ENCODE measurements around the gene SLC26A2. TPM values are rescaled to one million over a fixed set of nuclear protein-coding genes. Genes with fewer than 3 reads are reported as not detected.
A peak's percentile ranks its signal among the peaks of the same experiment; 100 is the strongest.

The SLC26A2 gene
- total and polyA plus RNA-seq, 4 donors = 2.8 to 16.1 (median 8.6) TPM

DNA sequence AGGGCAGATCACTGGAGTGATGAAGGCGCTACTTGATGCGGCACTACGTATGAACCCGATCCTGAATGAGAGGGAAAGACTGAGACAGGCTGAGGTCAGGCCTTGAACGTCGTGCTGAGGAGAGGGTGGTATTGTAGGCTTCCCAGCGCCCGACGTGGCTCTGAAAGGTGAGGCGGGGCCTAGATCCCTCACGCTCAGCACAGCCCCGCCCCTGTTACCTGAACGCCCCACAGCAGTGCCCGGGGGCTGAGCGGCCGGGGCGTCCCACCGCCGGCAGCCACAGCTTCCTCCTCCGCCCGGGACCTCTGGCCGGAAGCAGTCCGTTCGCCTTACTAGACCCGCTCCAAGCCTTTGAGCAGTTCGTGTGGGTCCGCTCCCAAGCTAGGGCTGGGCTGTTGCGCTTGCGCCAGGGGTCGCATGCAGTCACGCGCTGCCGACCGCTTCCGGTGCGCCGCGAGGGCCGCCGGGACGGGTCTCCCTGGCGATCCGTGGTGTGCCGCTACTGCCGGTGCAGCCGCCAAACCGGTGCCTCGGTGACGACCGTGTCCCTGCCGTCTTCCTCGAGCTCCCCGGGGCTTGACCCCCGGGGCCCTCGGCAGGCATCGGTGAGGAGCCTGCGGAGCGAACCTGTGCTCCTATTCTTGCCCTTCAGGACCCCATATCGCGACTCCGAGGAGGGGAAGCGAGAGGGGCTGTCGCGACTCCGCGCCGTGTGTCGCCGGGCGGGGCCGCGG, 39.9 kb downstream of the SLC26A2 start, which contains the start of the genes HMGXB3 and TIGD6:
Gene HMGXB3 (plus strand): TSS at position 484 of the 734 bp plus-strand sequence. CDS start 4,114 bp downstream, outside the sequence.
Gene TIGD6 (minus strand): TSS at position 399 of the 734 bp plus-strand sequence. CDS start 4,306 bp downstream, outside the sequence.
- peaks cover 0 to 2% of the 10 kb centered on the region in 2 donors for H3K36me3 ChIP-seq (ENCODE audit: control insufficient read depth in 1 of 2, insufficient read depth in 2 of 2, low read length in 1 of 2)
- H3K27me3 ChIP-seq (ENCODE audit: control insufficient read depth in 1 of 2, insufficient read depth in 2 of 2, low read length in 1 of 2) = no peaks in the 10 kb centered on the region
- intact Hi-C loops (cut with DNase I) = loop anchor here in 1 of 2 donors (5.0 kb wide), 1 partner anchor 132 kb away; no protein-coding TSS in a partner anchor
- no peaks in the 10 kb centered on the region for H3K9me3 ChIP-seq (ENCODE audit: control insufficient read depth, low read length)
- peaks cover 0 to 2% of the 10 kb centered on the region in 2 donors for H3K4me1 ChIP-seq (ENCODE audit: control insufficient read depth in 1 of 2, insufficient read depth in 2 of 2, low read length in 2 of 2)
- H3K27ac ChIP-seq (ENCODE audit: low read depth in 1 of 2, low read length in 2 of 2) = peak within 1 kb of the TSS in 1 of 2 donors; percentile 83
- peak; percentile 96 to 97 for DNase-seq
- peak within 1 kb of the TSS; percentile 77 to 87 for H3K4me3 ChIP-seq (ENCODE audit: low read length in 2 of 2)
- peak; percentile 95 for ATAC-seq (ENCODE audit: low FRiP score)
- 0 to 1% methylated on average over 68 to 72 of the region's 72 CpGs for WGBS, 2 donors

DNA sequence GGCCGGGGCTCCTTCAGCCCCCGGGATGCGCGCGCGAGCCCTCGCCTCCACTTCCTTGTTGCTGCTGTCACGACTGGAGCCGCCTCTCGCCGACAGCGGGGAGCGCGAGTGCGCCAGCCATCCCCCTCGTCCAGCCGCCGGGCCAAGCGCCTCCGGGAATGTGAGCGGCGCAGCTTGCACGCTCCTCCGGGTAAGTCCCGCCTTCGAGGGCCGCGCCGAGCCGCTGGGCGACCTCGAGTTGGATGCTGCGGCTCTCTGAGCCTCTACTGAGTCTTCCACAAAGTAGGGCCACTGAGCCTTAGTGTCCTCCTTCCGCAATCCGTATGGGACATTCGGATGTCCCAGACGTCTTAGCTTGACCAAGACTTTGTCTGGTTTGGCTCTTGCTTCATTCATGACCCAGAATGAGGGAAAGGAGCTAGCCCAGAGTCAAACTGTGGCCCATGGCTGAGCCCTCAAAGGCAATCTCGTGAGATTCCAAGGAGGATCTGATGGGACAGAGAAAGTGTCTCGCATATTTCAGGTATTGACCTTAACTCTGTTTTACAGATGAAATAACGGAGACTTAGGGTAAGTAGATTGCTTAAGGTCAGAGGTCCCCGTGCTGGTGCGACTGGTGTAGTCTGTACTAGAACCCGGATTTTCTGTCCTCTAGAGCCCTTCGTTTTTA, 40.6 kb downstream of the SLC26A2 start:
- intact Hi-C loops (cut with DNase I) = loop anchor here in 1 of 2 donors (5.0 kb wide), 1 partner anchor 131 kb away; no protein-coding TSS in a partner anchor
- peak; percentile 75 to 87 for DNase-seq
- 0 to 1% methylated on average over 44 of the region's 44 CpGs for WGBS, 2 donors
- H3K27me3 ChIP-seq (ENCODE audit: control insufficient read depth in 1 of 2, insufficient read depth in 2 of 2, low read length in 1 of 2) = no peaks in the 10 kb centered on the region
- peak overlapping the region in 1 of 2 donors; percentile 83 for H3K27ac ChIP-seq (ENCODE audit: low read depth in 1 of 2, low read length in 2 of 2)
- H3K36me3 ChIP-seq (ENCODE audit: control insufficient read depth in 1 of 2, insufficient read depth in 2 of 2, low read length in 1 of 2) = peaks cover 0 to 3% of the 10 kb centered on the region in 2 donors
- H3K9me3 ChIP-seq (ENCODE audit: control insufficient read depth, low read length) = no peaks in the 10 kb centered on the region
- no peaks in the 10 kb centered on the region for H3K4me1 ChIP-seq (ENCODE audit: control insufficient read depth in 1 of 2, insufficient read depth in 2 of 2, low read length in 2 of 2)
- ATAC-seq (ENCODE audit: low FRiP score) = peak; percentile 74
- H3K4me3 ChIP-seq (ENCODE audit: low read length in 2 of 2) = peak overlapping the region; percentile 77 to 87

DNA sequence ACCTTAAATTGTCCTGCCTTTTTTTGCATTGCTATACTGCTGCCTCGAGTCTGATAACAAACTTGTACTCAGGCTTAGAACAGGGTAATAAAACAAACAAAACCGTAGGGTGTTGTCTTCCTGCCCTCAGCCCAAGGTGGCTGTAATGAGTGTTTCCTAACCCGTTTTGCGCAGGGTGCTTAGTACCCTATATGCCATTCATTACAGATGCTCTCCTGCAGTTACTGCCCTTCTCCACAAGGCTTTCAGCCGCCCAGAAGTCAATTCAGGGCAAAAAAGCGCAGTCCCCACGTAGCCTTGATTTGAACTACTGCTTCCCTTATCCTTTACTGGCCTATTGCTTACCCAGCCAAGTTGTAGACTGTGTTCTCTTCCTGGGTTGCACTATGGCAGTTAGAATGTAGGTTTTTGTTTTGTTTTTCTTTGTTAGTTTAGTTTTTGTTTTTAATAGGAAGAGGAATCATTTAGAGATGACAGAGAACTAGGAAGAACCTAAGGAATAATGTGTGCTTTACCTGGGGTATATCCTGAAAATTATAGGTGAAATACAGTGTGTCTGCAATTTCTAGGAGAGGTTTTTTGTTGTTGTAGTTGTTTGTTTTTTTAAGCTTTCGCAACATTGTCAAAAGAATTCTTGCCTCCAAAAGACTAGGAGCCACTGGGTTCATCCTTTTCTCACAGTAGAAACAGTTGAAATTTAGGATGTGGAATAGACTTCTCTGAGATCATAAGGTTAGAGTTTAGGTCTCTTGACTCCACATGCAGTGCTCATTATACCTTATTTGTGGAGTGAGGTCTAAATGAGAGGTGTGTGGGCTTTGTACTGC, 41.3 kb downstream of the SLC26A2 start:
- Histone ChIP-seq H3K36me3 (ENCODE audit: control insufficient read depth in 1 of 2, insufficient read depth in 2 of 2, low read length in 1 of 2) (peaks cover 0 to 9% of the 10 kb centered on the region in 2 donors), H3K4me1 (ENCODE audit: control insufficient read depth in 1 of 2, insufficient read depth in 2 of 2, low read length in 2 of 2) (no peaks in the 10 kb centered on the region), H3K27ac (ENCODE audit: low read depth in 1 of 2, low read length in 2 of 2) (peak overlapping the region in 1 of 2 donors; percentile 29), H3K9me3 (ENCODE audit: control insufficient read depth, low read length) (no peaks in the 10 kb centered on the region), H3K27me3 (ENCODE audit: control insufficient read depth in 1 of 2, insufficient read depth in 2 of 2, low read length in 1 of 2) (no peaks in the 10 kb centered on the region), H3K4me3 (ENCODE audit: low read length in 2 of 2) (peak overlapping the region; percentile 77 to 87)
- DNase-seq = peak in 1 of 2 donors; percentile 57
- intact Hi-C loops (cut with DNase I) = loop anchor here in 1 of 2 donors (5.0 kb wide), 1 partner anchor 130 kb away; no protein-coding TSS in a partner anchor
- 13 to 14% methylated on average over 8 of the region's 8 CpGs for WGBS, 2 donors
- ATAC-seq (ENCODE audit: low FRiP score) = peak; percentile 63

DNA sequence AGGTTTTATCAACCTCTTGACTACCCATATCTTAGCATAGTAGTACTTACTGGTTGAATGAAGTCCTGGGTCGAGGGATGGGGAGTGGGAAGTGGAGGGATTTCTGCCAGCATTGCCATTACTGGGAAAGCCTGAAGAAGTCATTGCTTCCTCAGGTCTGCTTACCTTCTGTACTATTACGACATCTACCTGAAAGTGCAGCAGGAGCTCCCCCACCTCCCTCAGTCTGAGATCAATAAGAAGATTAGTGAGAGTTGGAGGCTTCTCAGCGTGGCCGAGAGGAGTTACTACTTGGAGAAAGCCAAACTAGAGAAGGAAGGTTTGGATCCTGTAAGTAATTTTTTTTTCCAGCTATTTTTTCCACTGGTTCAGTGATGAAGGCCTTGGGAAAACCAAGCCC, 45.8 kb downstream of the SLC26A2 start:
- intact Hi-C loops (cut with DNase I) = no loop called here
- Histone ChIP-seq H3K27me3 (ENCODE audit: control insufficient read depth in 1 of 2, insufficient read depth in 2 of 2, low read length in 1 of 2) (no peaks in the 10 kb centered on the region), H3K4me1 (ENCODE audit: control insufficient read depth in 1 of 2, insufficient read depth in 2 of 2, low read length in 2 of 2) (no peaks in the 10 kb centered on the region), H3K36me3 (ENCODE audit: control insufficient read depth in 1 of 2, insufficient read depth in 2 of 2, low read length in 1 of 2) (peaks cover 11 to 18% of the 10 kb centered on the region in 2 donors), H3K4me3 (ENCODE audit: low read length in 2 of 2) (no peak overlapping the region), H3K27ac (ENCODE audit: low read depth in 1 of 2, low read length in 2 of 2) (no peak overlapping the region), H3K9me3 (ENCODE audit: control insufficient read depth, low read length) (no peaks in the 10 kb centered on the region)
- no peak for DNase-seq
- ATAC-seq (ENCODE audit: low FRiP score) = no peak
- 82 to 87% methylated on average over 4 of the region's 4 CpGs for WGBS, 2 donors

DNA sequence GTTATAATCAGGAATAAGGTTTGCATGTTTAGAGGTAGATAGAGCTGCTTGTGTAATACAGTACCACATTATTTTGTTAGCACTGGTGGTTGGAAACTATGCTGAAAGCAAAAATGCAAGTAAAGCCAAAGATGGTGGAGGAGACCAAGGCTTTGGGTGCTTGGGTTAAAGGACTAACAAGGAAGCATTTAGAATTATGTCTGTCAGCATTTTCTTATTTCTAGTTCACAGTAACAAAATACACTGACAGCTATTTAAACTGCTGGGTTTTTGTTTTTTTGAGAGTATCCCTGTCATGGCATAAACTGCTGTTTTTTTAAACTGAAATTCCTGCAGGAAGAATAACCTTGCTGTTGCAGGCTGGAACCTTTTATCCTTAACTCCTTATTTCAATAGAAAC, 46.5 kb downstream of the SLC26A2 start:
- intact Hi-C loops (cut with DNase I) = no loop called here
- Histone ChIP-seq H3K9me3 (ENCODE audit: control insufficient read depth, low read length) (no peaks in the 10 kb centered on the region), H3K27ac (ENCODE audit: low read depth in 1 of 2, low read length in 2 of 2) (no peak overlapping the region), H3K36me3 (ENCODE audit: control insufficient read depth in 1 of 2, insufficient read depth in 2 of 2, low read length in 1 of 2) (peaks cover 13 to 18% of the 10 kb centered on the region in 2 donors), H3K27me3 (ENCODE audit: control insufficient read depth in 1 of 2, insufficient read depth in 2 of 2, low read length in 1 of 2) (no peaks in the 10 kb centered on the region), H3K4me1 (ENCODE audit: control insufficient read depth in 1 of 2, insufficient read depth in 2 of 2, low read length in 2 of 2) (no peaks in the 10 kb centered on the region), H3K4me3 (ENCODE audit: low read length in 2 of 2) (no peak overlapping the region)
- DNase-seq = no peak
- no peak for ATAC-seq (ENCODE audit: low FRiP score)

DNA sequence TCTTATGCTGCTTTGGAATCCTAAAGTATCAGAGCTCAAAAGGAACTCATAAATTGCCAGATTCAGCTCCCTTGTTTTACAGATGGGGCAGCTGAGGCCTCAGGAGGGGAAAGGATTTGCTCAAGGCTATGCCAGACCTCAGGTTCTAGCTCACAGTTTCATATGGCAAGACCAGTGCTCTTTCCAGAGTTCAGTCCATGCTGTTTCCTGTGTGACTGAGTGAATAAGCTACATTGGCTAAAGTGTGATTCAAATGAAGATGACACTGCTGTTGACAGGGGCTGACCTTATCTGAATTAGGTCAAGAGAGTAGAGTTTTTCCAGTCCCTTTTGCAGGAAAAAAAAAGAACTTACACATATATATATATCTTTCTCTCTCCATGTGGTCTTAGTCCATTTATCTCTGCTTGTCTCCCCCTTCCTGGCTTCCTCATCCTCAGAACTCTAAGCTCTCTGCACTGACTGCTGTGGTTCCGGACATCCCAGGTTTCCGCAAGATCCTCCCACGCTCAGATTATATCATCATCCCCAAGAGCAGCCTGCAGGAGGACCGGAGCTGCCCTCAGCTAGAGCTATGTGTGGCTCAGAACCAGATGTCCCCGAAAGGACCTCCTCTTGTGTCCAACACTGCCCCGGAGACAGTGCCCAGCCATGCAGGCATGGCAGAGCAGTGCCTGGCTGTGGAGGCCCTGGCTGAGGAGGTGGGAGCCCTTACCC, 49.3 kb downstream of the SLC26A2 start:
- no peaks in the 10 kb centered on the region for H3K4me1 ChIP-seq (ENCODE audit: control insufficient read depth in 1 of 2, insufficient read depth in 2 of 2, low read length in 2 of 2)
- ATAC-seq (ENCODE audit: low FRiP score) (no peak), DNase-seq (no peak)
- no peaks in the 10 kb centered on the region for H3K9me3 ChIP-seq (ENCODE audit: control insufficient read depth, low read length)
- no peaks in the 10 kb centered on the region for H3K27me3 ChIP-seq (ENCODE audit: control insufficient read depth in 1 of 2, insufficient read depth in 2 of 2, low read length in 1 of 2)
- intact Hi-C loops (cut with DNase I) = no loop called here
- no peak overlapping the region for H3K27ac ChIP-seq (ENCODE audit: low read depth in 1 of 2, low read length in 2 of 2)
- H3K4me3 ChIP-seq (ENCODE audit: low read length in 2 of 2) = no peak overlapping the region
- H3K36me3 ChIP-seq (ENCODE audit: control insufficient read depth in 1 of 2, insufficient read depth in 2 of 2, low read length in 1 of 2) = peaks cover 19 to 20% of the 10 kb centered on the region in 2 donors
- 91 to 95% methylated on average over 6 of the region's 6 CpGs for WGBS, 2 donors

DNA sequence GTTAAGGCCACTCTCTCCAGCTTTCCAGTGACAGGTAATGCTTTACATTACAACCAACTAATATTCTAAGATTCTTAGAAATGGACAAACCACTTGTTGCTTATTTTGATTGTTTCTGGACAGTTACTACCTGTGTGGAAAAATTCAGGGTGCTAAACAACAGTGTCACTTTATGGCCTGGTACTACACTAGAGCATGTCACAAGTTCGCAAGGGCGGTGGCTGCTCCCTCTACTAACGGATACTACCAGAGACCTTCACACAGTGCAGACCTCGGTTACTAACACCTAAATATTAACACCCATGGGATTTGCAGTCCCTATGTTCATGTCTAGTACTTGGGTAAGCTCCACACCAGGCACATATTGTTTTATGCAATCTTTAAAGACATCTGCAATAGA, 53.4 kb downstream of the SLC26A2 start:
- WGBS, 2 donors = 90 to 92% methylated on average over 4 of the region's 4 CpGs
- DNase-seq = no peak
- intact Hi-C loops (cut with DNase I) = no loop called here
- peaks cover 3% of the 10 kb centered on the region for H3K9me3 ChIP-seq (ENCODE audit: control insufficient read depth, low read length)
- H3K4me3 ChIP-seq (ENCODE audit: low read length in 2 of 2) = no peak overlapping the region
- no peak overlapping the region for H3K27ac ChIP-seq (ENCODE audit: low read depth in 1 of 2, low read length in 2 of 2)
- no peaks in the 10 kb centered on the region for H3K27me3 ChIP-seq (ENCODE audit: control insufficient read depth in 1 of 2, insufficient read depth in 2 of 2, low read length in 1 of 2)
- ATAC-seq (ENCODE audit: low FRiP score) = no peak
- peaks cover 14 to 21% of the 10 kb centered on the region in 2 donors for H3K36me3 ChIP-seq (ENCODE audit: control insufficient read depth in 1 of 2, insufficient read depth in 2 of 2, low read length in 1 of 2)
- H3K4me1 ChIP-seq (ENCODE audit: control insufficient read depth in 1 of 2, insufficient read depth in 2 of 2, low read length in 2 of 2) = no peaks in the 10 kb centered on the region

DNA sequence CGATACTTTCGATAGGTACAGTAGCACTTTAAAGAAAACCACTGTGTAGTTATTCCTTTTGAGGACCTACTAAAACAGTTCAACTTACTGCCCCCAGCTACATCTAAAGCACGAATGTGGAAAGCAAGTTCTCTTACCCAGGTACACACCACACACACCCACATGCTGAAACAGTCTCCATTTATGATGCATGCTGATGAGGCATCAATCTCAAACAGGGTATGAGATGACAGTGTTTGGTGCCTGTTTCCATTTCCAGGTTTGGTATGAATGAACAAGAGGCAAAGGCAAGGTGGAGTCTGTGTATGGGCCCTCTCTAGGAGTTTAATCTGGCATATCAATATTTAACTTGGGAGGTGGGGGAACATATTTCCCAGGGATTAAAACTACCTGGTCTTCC, 53.9 kb downstream of the SLC26A2 start:
- ATAC-seq (ENCODE audit: low FRiP score) (no peak), DNase-seq (no peak)
- 97% methylated on average over 3 of the region's 3 CpGs for WGBS, 2 donors
- H3K9me3 ChIP-seq (ENCODE audit: control insufficient read depth, low read length) = peaks cover 3% of the 10 kb centered on the region
- H3K4me3 ChIP-seq (ENCODE audit: low read length in 2 of 2) = no peak overlapping the region
- intact Hi-C loops (cut with DNase I) = no loop called here
- H3K36me3 ChIP-seq (ENCODE audit: control insufficient read depth in 1 of 2, insufficient read depth in 2 of 2, low read length in 1 of 2) = peaks cover 14 to 21% of the 10 kb centered on the region in 2 donors
- no peaks in the 10 kb centered on the region for H3K4me1 ChIP-seq (ENCODE audit: control insufficient read depth in 1 of 2, insufficient read depth in 2 of 2, low read length in 2 of 2)
- H3K27ac ChIP-seq (ENCODE audit: low read depth in 1 of 2, low read length in 2 of 2) = no peak overlapping the region
- no peaks in the 10 kb centered on the region for H3K27me3 ChIP-seq (ENCODE audit: control insufficient read depth in 1 of 2, insufficient read depth in 2 of 2, low read length in 1 of 2)

Measured in aorta (tissue), 5 donors.